HG03520 (cell line): ENCODE measurements around the gene MEIS1.
"Not testable (repeated sequence)": the region's sequence is repeated elsewhere in the genome, so short reads cannot be mapped to it uniquely, and the experiment has no call there.

Experiments
- ATAC-seq: cut with Tn5 transposase; IDR thresholded peaks from one replicate; pipeline ENCODE4 v1.9.1; 2021; ENCODE audit warnings: mild to moderate bottlenecking, moderate library complexity; ENCODE audit not compliant: unreplicated experiment

MEIS1 gene

GRCh38 chr2:66434679-66435548 is at the start of gene MEIS1:
Gene MEIS1, plus strand, starts transcription at chr2:66435125. Its CDS starts 732 bp downstream, at chr2:66435857.
- peak; percentile 84 for ATAC-seq

- ATAC-seq = no peak
Observed at GRCh38 chr2:66387016-66387753, 47.7 kb upstream of the MEIS1 start.

DNA sequence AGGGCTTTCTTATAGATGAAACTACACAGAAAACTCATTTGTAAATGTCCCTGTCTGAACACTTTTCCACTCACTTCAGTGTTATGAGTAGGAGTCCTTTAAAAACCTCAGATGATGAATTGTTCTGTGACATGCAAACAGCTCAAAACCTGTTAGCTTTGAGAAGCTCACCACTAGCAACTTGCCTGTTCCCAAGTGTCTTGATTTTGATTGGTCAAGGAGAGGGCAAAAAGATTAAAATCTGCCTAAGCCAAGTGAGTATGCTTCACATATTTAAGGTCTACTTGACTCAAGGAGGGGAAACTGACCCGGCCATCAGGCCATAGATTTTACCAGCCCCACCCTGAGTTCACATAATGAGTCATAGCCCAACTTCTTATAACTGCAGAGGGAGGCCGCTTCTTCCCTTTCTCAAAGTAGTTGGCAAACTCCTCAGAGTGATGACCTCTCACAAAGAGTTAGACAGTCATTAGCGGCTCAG is 45.2 kb upstream of the MEIS1 start:
- no peak for ATAC-seq

DNA sequence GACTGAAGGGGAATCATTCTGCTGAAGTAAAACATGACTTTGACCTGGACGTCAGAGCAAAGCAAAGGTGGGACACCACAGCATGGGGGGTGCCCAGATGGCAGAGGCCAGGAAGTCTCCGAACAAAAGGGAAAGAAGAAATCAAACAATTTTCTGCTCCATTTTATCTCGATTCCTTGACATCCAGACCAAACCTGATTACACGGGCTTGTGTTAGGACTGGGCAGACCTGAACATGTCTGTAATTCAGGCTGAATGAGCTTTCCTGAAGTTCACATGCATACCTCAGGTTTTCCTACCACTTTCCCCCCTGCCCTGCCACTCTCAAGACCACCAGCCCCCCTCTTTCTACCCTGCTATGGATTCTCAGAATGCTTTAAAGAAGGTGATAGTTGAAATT is 44.8 kb upstream of the MEIS1 start:
- no peak for ATAC-seq

DNA sequence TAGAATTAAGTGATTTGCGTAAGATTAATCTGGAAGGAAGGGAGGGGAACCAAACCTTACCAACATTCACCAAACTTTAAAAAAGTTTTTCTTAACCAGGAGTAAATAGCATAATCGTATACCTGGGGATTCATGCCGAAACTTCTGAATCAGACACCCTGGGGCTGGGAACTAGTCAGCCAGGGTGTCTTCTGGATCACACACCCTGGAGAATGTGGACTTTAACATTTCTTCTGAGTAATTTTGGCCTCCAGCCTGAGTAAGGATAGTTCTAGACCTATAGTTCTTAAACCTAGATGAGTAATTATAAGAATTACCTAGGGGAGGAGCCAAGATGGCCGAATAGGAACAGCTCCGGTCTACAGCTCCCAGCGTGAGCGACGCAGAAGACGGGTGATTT is 44.1 kb upstream of the MEIS1 start:
- no peak for ATAC-seq

DNA sequence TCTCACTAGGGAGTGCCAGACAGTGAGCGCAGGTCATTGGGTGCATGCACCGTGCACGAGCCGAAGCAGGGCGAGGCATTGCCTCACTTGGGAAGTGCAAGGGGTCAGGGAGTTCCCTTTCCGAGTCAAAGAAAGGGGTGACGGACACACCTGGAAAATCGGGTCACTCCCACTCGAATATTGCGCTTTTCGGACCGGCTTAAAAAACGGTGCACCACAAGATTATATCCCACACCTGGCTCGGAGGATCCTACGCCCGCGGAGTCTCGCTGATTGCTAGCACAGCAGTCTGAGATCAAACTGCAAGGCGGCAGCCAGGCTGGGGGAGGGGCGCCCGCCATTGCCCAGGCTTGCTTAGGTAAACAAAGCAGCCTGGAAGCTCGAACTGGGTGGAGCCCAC is 43.7 kb upstream of the MEIS1 start:
- ATAC-seq = not testable (repeated sequence)

DNA sequence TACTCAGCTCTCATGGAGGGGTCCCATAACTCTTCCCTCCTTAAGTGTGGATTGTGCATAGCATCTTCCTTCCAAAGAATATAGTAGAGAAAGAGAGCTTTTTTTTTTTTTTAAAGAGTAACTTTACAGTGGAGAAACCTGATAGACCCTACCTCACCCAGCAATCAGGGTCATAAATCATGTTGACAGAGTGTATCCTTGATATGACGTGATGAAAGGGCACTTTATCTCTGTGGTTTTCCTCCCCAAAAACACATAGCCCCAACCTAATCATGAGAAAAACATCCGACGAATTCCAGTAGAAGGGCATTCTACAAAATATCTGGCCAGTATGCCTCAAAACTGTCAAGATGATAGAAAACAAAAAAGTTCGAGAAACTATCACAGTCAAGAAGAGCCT is 29.5 kb upstream of the MEIS1 start:
- ATAC-seq = no peak

DNA sequence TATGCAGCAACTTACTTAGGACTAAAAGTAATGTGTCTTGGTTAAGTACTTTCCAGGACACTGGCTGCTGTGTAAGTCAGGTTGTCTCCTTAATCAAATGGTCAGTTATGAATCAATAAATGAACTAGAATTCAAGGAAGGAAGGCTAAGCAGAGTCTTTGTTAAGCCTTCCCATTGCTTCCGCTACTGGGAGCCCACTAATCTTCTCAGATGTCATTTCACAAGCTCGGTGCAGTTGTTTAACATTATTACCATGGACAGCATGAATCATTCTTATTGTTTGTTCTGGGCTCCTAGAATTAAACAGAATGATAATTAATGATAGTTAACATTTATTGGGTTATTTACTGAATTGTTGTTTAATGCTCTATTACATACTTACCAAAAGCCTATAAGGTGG is 26.0 kb upstream of the MEIS1 start:
- ATAC-seq = no peak

GRCh38 chr2:66412874-66413273 is 22.1 kb upstream of the MEIS1 start:
- no peak for ATAC-seq

- no peak for ATAC-seq
Observed at GRCh38 chr2:66414896-66415295, 20.0 kb upstream of the MEIS1 start.

DNA sequence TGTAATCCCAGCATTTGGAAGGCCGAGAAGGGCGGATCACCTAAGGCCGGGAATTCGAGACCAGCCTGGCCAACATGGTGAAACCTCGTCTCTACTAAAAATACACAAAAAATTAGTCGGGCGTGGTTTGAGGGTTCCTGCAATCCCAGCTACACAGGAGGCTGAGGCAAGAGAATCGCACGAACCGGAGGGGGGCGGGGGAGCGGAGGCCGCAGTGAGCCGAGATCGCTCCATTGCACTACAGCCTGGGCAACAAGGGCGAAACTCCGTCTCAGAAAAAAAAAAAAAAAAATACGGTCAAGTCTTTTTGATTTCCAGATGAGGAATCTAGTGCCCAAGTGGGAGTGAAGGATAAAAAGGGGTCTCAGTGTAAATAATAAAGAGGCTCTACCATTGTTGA is 16.5 kb upstream of the MEIS1 start:
- no peak for ATAC-seq

- ATAC-seq = no peak
Observed at GRCh38 chr2:66421612-66422011, 13.3 kb upstream of the MEIS1 start.

DNA sequence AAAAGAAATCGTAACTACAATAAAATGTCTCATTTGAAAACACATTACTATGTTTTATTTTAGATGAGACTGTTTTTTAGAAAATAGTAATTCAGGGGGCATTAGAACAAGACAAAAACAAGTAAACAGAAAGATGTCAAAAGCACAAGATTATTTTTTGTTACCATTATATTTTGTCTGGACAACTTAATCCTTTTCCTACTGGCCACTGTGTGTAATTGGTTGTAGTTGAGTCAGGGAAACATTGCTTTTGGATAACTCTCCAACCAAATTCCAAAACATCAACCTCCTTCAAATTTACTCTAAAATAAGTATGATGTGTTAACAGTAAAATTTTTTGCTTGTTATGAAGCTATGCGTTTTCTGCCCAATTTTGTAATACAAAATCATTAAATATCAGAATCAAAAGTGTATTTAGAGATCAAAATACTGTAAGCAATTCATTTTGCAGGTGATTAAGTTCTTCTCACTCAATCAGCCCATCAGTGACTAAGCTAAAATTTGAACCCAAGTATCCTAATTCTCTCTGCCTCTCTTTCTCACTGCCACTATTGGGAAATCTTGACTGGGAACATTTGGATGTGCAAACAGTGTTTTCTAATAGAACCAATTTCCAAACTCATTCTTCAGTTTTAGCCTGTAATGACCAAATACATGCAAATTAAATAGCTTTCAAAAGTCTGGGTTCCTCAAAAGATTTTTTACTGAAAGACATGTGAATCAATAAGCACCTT is 11.4 kb upstream of the MEIS1 start:
- no peak for ATAC-seq

DNA sequence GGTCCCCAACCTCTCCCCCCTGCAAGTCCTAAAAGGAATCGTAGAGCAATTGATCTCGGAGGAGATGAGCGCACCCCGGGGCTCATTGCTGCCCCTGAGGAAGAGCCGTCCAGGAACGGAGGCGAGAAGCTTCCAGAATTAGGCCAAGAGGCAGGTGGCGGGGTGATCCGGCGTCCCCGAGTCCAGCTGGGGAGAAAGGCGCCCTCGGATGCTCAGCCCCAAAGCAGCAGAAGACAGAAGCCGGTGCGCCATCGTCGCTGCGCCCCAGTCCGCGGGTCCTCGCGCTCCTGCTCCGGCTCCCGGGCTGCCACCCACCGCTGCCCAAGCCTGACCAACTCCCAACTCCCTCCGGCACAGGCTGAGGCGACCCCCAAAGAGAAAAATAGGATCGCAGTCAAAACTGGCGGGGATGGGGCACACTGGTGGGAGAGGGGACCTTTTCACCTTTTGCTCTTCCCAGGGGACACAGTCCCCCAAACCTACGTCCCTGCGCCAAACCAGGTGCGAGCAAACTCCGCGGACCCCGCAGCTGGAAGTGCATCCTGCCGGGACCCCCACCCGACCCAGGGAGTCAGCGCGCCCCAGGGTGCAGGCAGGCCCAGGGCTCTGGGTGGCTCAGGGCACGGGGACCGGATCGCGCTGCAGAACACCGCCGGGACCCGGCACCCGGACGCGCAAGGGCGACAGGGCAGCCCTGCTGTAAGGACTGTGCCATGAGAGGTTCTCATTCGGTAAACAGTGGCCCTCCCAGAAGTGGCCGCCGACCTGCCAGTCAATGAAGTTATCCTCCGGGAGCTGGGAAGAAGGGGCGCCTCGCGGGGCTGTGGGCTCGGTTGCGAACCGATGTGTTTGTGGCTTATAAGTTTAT is 8.4 kb upstream of the MEIS1 start:
- no peak for ATAC-seq

GRCh38 chr2:66427300-66427699 is 7.6 kb upstream of the MEIS1 start:
- no peak for ATAC-seq

- no peak for ATAC-seq
Observed at GRCh38 chr2:66428986-66429612, 5.8 kb upstream of the MEIS1 start.

GRCh38 chr2:66429693-66430504 is 5.0 kb upstream of the MEIS1 start:
- ATAC-seq = no peak

- no peak for ATAC-seq
Observed at GRCh38 chr2:66430505-66431273, 4.2 kb upstream of the MEIS1 start.
